Hepatocyte (in vitro differentiated cells): Measurements from ENCODE around the gene TTC17. TPM values are rescaled to one million over a fixed set of nuclear protein-coding genes. Genes with fewer than 3 reads are reported as not detected.
"Not testable (repeated sequence)": the region's sequence is repeated elsewhere in the genome, so short reads cannot be mapped to it uniquely, and the experiment has no call there.

Source experiments
- DNase-seq: peaks from one replicate; pipeline ENCODE4 v3.0.0-alpha.2; 2016; ENCODE audit warnings: low spot score
- H2AFZ ChIP-seq: fragments of 200-600 bp; sonication (generic); 2 replicates; pipeline ENCODE4 v1.6.0; 2016; ENCODE audit warnings: antibody characterized with exemption, mild to moderate bottlenecking
- H3K27ac ChIP-seq: fragments of 200-600 bp; sonication (generic); 2 replicates; pipeline ENCODE4 v1.5.1; 2016; ENCODE audit warnings: mild to moderate bottlenecking
- H3K27me3 ChIP-seq: fragments of 200-600 bp; sonication (generic); 2 replicates; pipeline ENCODE4 v1.6.1; 2016
- H3K36me3 ChIP-seq: fragments of 200-600 bp; sonication (generic); replicated peaks from 2 replicates; pipeline ENCODE4 v1.5.1; 2016; ENCODE audit warnings: low read depth; ENCODE audit not compliant: insufficient read depth
- H3K4me1 ChIP-seq: fragments of 200-600 bp; sonication (generic); 2 replicates; pipeline ENCODE4 v1.5.1; 2016; ENCODE audit warnings: mild to moderate bottlenecking, moderate library complexity; ENCODE audit not compliant: insufficient read depth
- H3K4me2 ChIP-seq: fragments of 200-600 bp; sonication (generic); 2 replicates; pipeline ENCODE4 v1.6.0; 2016
- H3K4me3 ChIP-seq: fragments of 200-600 bp; sonication (generic); 2 replicates; pipeline ENCODE4 v1.5.1; 2016; ENCODE audit warnings: mild to moderate bottlenecking
- H3K79me2 ChIP-seq: fragments of 200-600 bp; sonication (generic); 2 replicates; pipeline ENCODE4 v1.6.0; 2017; ENCODE audit warnings: mild to moderate bottlenecking
- H3K9me2 ChIP-seq: fragments of 200-600 bp; sonication (generic); replicated peaks from 2 replicates; pipeline ENCODE4 v1.6.0; 2017; ENCODE audit warnings: mild to moderate bottlenecking; ENCODE audit not compliant: insufficient read depth
- H3K9me3 ChIP-seq: fragments of 200-600 bp; sonication (generic); 2 replicates; pipeline ENCODE4 v1.5.1; 2016; ENCODE audit warnings: low read depth, mild to moderate bottlenecking
- H4K20me1 ChIP-seq: fragments of 200-600 bp; sonication (generic); 2 replicates; pipeline ENCODE4 v1.6.0; 2016; ENCODE audit warnings: mild to moderate bottlenecking; ENCODE audit not compliant: insufficient read depth, poor library complexity, severe bottlenecking
- EZH2 ChIP-seq: fragments of 200-600 bp; sonication (generic); IDR thresholded peaks from 2 replicates; pipeline ENCODE4 v1.6.1; 2016; ENCODE audit warnings: antibody characterized with exemption, mild to moderate bottlenecking, borderline replicate concordance
- EZH2phosphoT487 ChIP-seq: fragments of 200-600 bp; sonication (generic); IDR thresholded peaks from one replicate; pipeline ENCODE4 v1.6.1; 2018; ENCODE audit warnings: antibody characterized with exemption, mild to moderate bottlenecking, low read depth, moderate library complexity; ENCODE audit not compliant: unreplicated experiment, severe bottlenecking
- WGBS: methylation state at CpG from one replicate; pipeline ENCODE4 v1.1.6; 2016; ENCODE audit warnings: low lambda C conversion rate; ENCODE audit errors: missing lambda C conversion rate; 5-methylcytosine and 5-hydroxymethylcytosine counted together
- polyA plus RNA-seq: library from polyadenylated mRNA; unstranded; fragments of >200 nt; fragmentation: Nextera tagmentation; extraction: Ambion mirVana; gene quantifications from 2 replicates; pipeline ENCODE4 v1.2.1, GENCODE V29; 2016
- total RNA-seq: library from RNA; depleted of rRNA; stranded (reverse); fragments of >200 nt; gene quantifications from 2 replicates; pipeline ENCODE4 v1.2.3, GENCODE V29; 2014
- TF ChIP-seq, protein P1 (sequence below): fragments of 200-600 bp; sonication (generic); IDR thresholded peaks from 2 replicates; pipeline ENCODE4 v1.5.1; 2016; ENCODE audit warnings: antibody characterized with exemption, mild to moderate bottlenecking; ENCODE audit not compliant: poor library complexity

Gene TTC17
- total and polyA plus RNA-seq, 2 experiments from 2014 or later: 39.4 to 101 TPM

GRCh38 chr11:43427971-43428370 lies 69.3 kb downstream of the TTC17 start:
- 78% methylated on average over 1 of the region's 1 CpG for WGBS
- H3K4me2 ChIP-seq: no peak overlapping the region
- H3K27ac ChIP-seq: no peak overlapping the region
- no peaks in the 10 kb centered on the region for H3K9me3 ChIP-seq
- no peak overlapping the region for H2AFZ ChIP-seq
- no peak overlapping the region for H3K4me3 ChIP-seq
- H3K4me1 ChIP-seq: no peaks in the 10 kb centered on the region
- H4K20me1 ChIP-seq: no peaks in the 10 kb centered on the region
- no peak for DNase-seq
- H3K9me2 ChIP-seq: no peaks in the 10 kb centered on the region
- H3K79me2 ChIP-seq: no peaks in the 10 kb centered on the region
- no peaks in the 10 kb centered on the region for H3K36me3 ChIP-seq
- no peak for TF ChIP-seq EZH2phosphoT487
- TF ChIP-seq, protein P1, sequence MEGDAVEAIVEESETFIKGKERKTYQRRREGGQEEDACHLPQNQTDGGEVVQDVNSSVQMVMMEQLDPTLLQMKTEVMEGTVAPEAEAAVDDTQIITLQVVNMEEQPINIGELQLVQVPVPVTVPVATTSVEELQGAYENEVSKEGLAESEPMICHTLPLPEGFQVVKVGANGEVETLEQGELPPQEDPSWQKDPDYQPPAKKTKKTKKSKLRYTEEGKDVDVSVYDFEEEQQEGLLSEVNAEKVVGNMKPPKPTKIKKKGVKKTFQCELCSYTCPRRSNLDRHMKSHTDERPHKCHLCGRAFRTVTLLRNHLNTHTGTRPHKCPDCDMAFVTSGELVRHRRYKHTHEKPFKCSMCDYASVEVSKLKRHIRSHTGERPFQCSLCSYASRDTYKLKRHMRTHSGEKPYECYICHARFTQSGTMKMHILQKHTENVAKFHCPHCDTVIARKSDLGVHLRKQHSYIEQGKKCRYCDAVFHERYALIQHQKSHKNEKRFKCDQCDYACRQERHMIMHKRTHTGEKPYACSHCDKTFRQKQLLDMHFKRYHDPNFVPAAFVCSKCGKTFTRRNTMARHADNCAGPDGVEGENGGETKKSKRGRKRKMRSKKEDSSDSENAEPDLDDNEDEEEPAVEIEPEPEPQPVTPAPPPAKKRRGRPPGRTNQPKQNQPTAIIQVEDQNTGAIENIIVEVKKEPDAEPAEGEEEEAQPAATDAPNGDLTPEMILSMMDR: no peak
- no peak for TF ChIP-seq EZH2
- no peaks in the 10 kb centered on the region for H3K27me3 ChIP-seq

- not testable (repeated sequence) for H3K4me1 ChIP-seq, H2AFZ ChIP-seq, H3K36me3 ChIP-seq, H3K27me3 ChIP-seq, DNase-seq, H3K4me3 ChIP-seq, H3K9me2 ChIP-seq, H3K4me2 ChIP-seq, H3K79me2 ChIP-seq, H4K20me1 ChIP-seq, H3K27ac ChIP-seq, H3K9me3 ChIP-seq
- WGBS: 89% methylated on average over 1 of the region's 1 CpG
Measured at GRCh38 chr11:43430916-43431315, 72.2 kb downstream of the TTC17 start.

DNA sequence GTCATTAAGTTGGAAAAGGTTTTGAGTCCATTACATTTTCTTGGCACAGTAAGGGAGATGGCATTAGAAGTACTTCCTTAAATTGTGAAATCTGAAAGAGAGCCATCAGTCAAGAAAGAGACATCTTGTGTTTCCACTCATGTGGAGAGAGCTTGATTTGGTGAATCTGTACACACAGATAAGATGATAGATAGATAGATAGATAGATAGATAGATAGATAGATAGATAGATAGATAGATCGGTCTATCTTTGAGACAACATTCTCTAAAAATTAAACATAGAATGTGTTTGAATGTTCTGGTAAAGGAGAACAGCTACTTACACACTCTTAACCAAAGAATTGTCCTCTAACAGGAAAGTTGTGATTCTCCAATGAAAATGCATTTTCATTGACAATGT lies 76.2 kb downstream of the TTC17 start:
- H3K4me3 ChIP-seq: no peak overlapping the region
- H3K27ac ChIP-seq: no peak overlapping the region
- H3K36me3 ChIP-seq: no peaks in the 10 kb centered on the region
- H4K20me1 ChIP-seq: no peaks in the 10 kb centered on the region
- H2AFZ ChIP-seq: no peak overlapping the region
- no peaks in the 10 kb centered on the region for H3K4me1 ChIP-seq
- no peak for TF ChIP-seq EZH2phosphoT487
- no peak for TF ChIP-seq EZH2
- TF ChIP-seq, protein P1: no peak
- DNase-seq: no peak
- 100% methylated on average over 1 of the region's 1 CpG for WGBS
- no peaks in the 10 kb centered on the region for H3K27me3 ChIP-seq
- no peaks in the 10 kb centered on the region for H3K9me3 ChIP-seq
- H3K79me2 ChIP-seq: no peaks in the 10 kb centered on the region
- H3K9me2 ChIP-seq: no peaks in the 10 kb centered on the region
- no peak overlapping the region for H3K4me2 ChIP-seq

GRCh38 chr11:43440486-43440885 lies 81.8 kb downstream of the TTC17 start:
- WGBS: 91% methylated on average over 2 of the region's 2 CpGs
- no peak overlapping the region for H3K4me2 ChIP-seq
- no peaks in the 10 kb centered on the region for H3K9me2 ChIP-seq
- H3K79me2 ChIP-seq: no peaks in the 10 kb centered on the region
- no peak overlapping the region for H3K4me3 ChIP-seq
- DNase-seq: no peak
- H4K20me1 ChIP-seq: no peaks in the 10 kb centered on the region
- H3K36me3 ChIP-seq: no peaks in the 10 kb centered on the region
- H3K27ac ChIP-seq: no peak overlapping the region
- no peaks in the 10 kb centered on the region for H3K9me3 ChIP-seq
- H3K27me3 ChIP-seq: no peaks in the 10 kb centered on the region
- TF ChIP-seq EZH2 (no peak), EZH2phosphoT487 (no peak)
- TF ChIP-seq, protein P1: no peak
- no peak overlapping the region for H2AFZ ChIP-seq
- no peaks in the 10 kb centered on the region for H3K4me1 ChIP-seq
